HG03432 (cell line): ENCODE data around the gene P4HA2.
"Not testable (repeated sequence)": the region's sequence is repeated elsewhere in the genome, so short reads cannot be mapped to it uniquely, and the experiment has no call there.

Experiments used
- ATAC-seq: cut with Tn5 transposase; IDR thresholded peaks from one replicate; pipeline ENCODE4 v1.9.1; 2021; ENCODE audit warnings: mild to moderate bottlenecking, moderate library complexity; ENCODE audit not compliant: unreplicated experiment

The P4HA2 gene

GRCh38 chr5:132161574-132162326 is 65.9 kb downstream of the P4HA2 start:
- ATAC-seq = not testable (repeated sequence)

- no peak for ATAC-seq
These were observed 71.2 kb downstream of the P4HA2 start for GRCh38 chr5:132156413-132156812.

GRCh38 chr5:132150565-132150964 is 77.1 kb downstream of the P4HA2 start:
- ATAC-seq = no peak

GRCh38 chr5:132147663-132148062 is 80.0 kb downstream of the P4HA2 start:
- no peak for ATAC-seq

GRCh38 chr5:132145326-132145725 is 82.3 kb downstream of the P4HA2 start:
- ATAC-seq = not testable (repeated sequence)

- ATAC-seq = no peak
These were observed 84.5 kb downstream of the P4HA2 start for GRCh38 chr5:132143148-132143547.

GRCh38 chr5:132142459-132142858 is 85.2 kb downstream of the P4HA2 start:
- no peak for ATAC-seq
